Subcutaneous abdominal adipose tissue (tissue), 5 donors: ENCODE data around the gene SMAD6.

ENCODE experiments used
- H3K27ac ChIP-seq: one replicate; pipeline ENCODE4 v1.7.0; 2013; ENCODE audit warnings: low read depth, mild to moderate bottlenecking, inconsistent platforms, low read length, moderate library complexity
- H3K27me3 ChIP-seq, 5 donors: one replicate each; pipeline ENCODE4 v1.7.0; 2013; ENCODE audit warnings: low read length in 5 of 5, inconsistent platforms in 1 of 5; ENCODE audit not compliant: control insufficient read depth in 5 of 5, insufficient read depth in 4 of 5
- H3K36me3 ChIP-seq, 5 donors: one replicate each; pipeline ENCODE4 v1.7.0; 2013; ENCODE audit warnings: low read length in 5 of 5; ENCODE audit not compliant: control insufficient read depth in 5 of 5, insufficient read depth in 5 of 5
- H3K4me1 ChIP-seq, 5 donors: one replicate each; pipeline ENCODE4 v1.7.0; 2013; ENCODE audit warnings: low read length in 5 of 5, mild to moderate bottlenecking in 3 of 5, moderate library complexity in 1 of 5; ENCODE audit not compliant: control insufficient read depth in 5 of 5, insufficient read depth in 5 of 5
- H3K4me3 ChIP-seq, 5 donors: one replicate each; pipeline ENCODE4 v1.7.0; 2013; ENCODE audit warnings: low read length in 5 of 5, low read depth in 1 of 5
- H3K9ac ChIP-seq, 5 donors: one replicate each; pipeline ENCODE4 v1.7.0; 2013; ENCODE audit warnings: low read length in 5 of 5, mild to moderate bottlenecking in 4 of 5, moderate library complexity in 3 of 5
- H3K9me3 ChIP-seq, 5 donors: one replicate each; pipeline ENCODE4 v1.7.0; 2013; ENCODE audit warnings: low read length in 5 of 5; ENCODE audit not compliant: control insufficient read depth in 5 of 5
- donor health status: healthy.
- donor health status: healthy.
- donor health status: healthy.
- donor health status: healthy.
- donor health status: healthy.

The SMAD6 gene

GRCh38 chr15:66777054-66777453 is 75.0 kb downstream of the SMAD6 start:
- H3K9ac ChIP-seq: peak overlapping the region in 1 of 5 donors; percentile 11
- H3K36me3 ChIP-seq: peaks cover 0 to 8% (median 6%) of the 10 kb centered on the region in 5 donors
- peak overlapping the region; percentile 69 for H3K27ac ChIP-seq
- H3K4me3 ChIP-seq: no peak overlapping the region
- no peaks in the 10 kb centered on the region for H3K9me3 ChIP-seq
- H3K27me3 ChIP-seq: no peaks in the 10 kb centered on the region
- H3K4me1 ChIP-seq: peaks cover 9 to 61% (median 56%) of the 10 kb centered on the region in 5 donors

GRCh38 chr15:66777596-66778313 is 75.7 kb downstream of the SMAD6 start:
- Histone ChIP-seq H3K27me3 (no peaks in the 10 kb centered on the region), H3K27ac (peak overlapping the region; percentile 69), H3K4me1 (peaks cover 9 to 54% (median 49%) of the 10 kb centered on the region in 5 donors)

GRCh38 chr15:66778314-66778665 is 76.3 kb downstream of the SMAD6 start:
- H3K4me3 ChIP-seq: no peak overlapping the region
- peaks cover 0 to 14% (median 10%) of the 10 kb centered on the region in 5 donors for H3K36me3 ChIP-seq
- H3K4me1 ChIP-seq: peaks cover 9 to 49% (median 44%) of the 10 kb centered on the region in 5 donors
- H3K27me3 ChIP-seq: no peaks in the 10 kb centered on the region
- H3K9me3 ChIP-seq: no peaks in the 10 kb centered on the region
- no peak overlapping the region for H3K9ac ChIP-seq
- peak overlapping the region; percentile 65 for H3K27ac ChIP-seq

More at GRCh38 chr15:66777596-66778313, 75.7 kb downstream of the SMAD6 start:
- H3K36me3 ChIP-seq: peaks cover 0 to 9% (median 7%) of the 10 kb centered on the region in 5 donors
- H3K9ac ChIP-seq: no peak overlapping the region
- no peak overlapping the region for H3K4me3 ChIP-seq
- no peaks in the 10 kb centered on the region for H3K9me3 ChIP-seq

GRCh38 chr15:66778716-66779115 is 76.7 kb downstream of the SMAD6 start:
- no peak overlapping the region for H3K4me3 ChIP-seq
- peak overlapping the region; percentile 65 for H3K27ac ChIP-seq
- H3K9me3 ChIP-seq: no peaks in the 10 kb centered on the region
- H3K4me1 ChIP-seq: peaks cover 5 to 44% (median 40%) of the 10 kb centered on the region in 5 donors
- H3K36me3 ChIP-seq: peaks cover 0 to 17% (median 15%) of the 10 kb centered on the region in 5 donors
- H3K27me3 ChIP-seq: no peaks in the 10 kb centered on the region
- no peak overlapping the region for H3K9ac ChIP-seq

GRCh38 chr15:66779331-66780009 is 77.4 kb downstream of the SMAD6 start:
- Histone ChIP-seq H3K27ac (peak overlapping the region; percentile 65), H3K4me1 (peaks cover 4 to 37% (median 32%) of the 10 kb centered on the region in 5 donors), H3K36me3 (peaks cover 0 to 23% (median 17%) of the 10 kb centered on the region in 5 donors), H3K4me3 (no peak overlapping the region), H3K9me3 (no peaks in the 10 kb centered on the region), H3K27me3 (no peaks in the 10 kb centered on the region), H3K9ac (peak overlapping the region in 3 of 5 donors; percentile 4 to 56 (median 54))

- Histone ChIP-seq H3K27me3 (no peaks in the 10 kb centered on the region), H3K9me3 (no peaks in the 10 kb centered on the region), H3K27ac (peak overlapping the region; percentile 65), H3K36me3 (peaks cover 0 to 29% (median 17%) of the 10 kb centered on the region in 5 donors), H3K4me1 (peaks cover 0 to 30% (median 25%) of the 10 kb centered on the region in 5 donors), H3K4me3 (no peak overlapping the region), H3K9ac (peak overlapping the region in 2 of 5 donors; percentile 4 to 54)
Measured at GRCh38 chr15:66780172-66780972, 78.3 kb downstream of the SMAD6 start.

GRCh38 chr15:66780973-66781718 is 79.1 kb downstream of the SMAD6 start:
- Histone ChIP-seq H3K27me3 (no peaks in the 10 kb centered on the region), H3K27ac (peak overlapping the region; percentile 65), H3K36me3 (peaks cover 0 to 29% (median 17%) of the 10 kb centered on the region in 5 donors), H3K9ac (no peak overlapping the region), H3K4me3 (no peak overlapping the region), H3K9me3 (no peaks in the 10 kb centered on the region), H3K4me1 (peaks cover 0 to 23% (median 19%) of the 10 kb centered on the region in 5 donors)

GRCh38 chr15:66782785-66783184 is 80.7 kb downstream of the SMAD6 start:
- Histone ChIP-seq H3K9ac (no peak overlapping the region), H3K4me1 (peaks cover 0 to 20% (median 17%) of the 10 kb centered on the region in 5 donors), H3K9me3 (no peaks in the 10 kb centered on the region), H3K27me3 (no peaks in the 10 kb centered on the region), H3K36me3 (peaks cover 0 to 29% (median 17%) of the 10 kb centered on the region in 5 donors), H3K4me3 (no peak overlapping the region), H3K27ac (no peak overlapping the region)

- Histone ChIP-seq H3K9me3 (no peaks in the 10 kb centered on the region), H3K27ac (no peak overlapping the region), H3K36me3 (peaks cover 0 to 29% (median 17%) of the 10 kb centered on the region in 5 donors), H3K27me3 (no peaks in the 10 kb centered on the region), H3K4me3 (no peak overlapping the region), H3K4me1 (peaks cover 0 to 20% (median 17%) of the 10 kb centered on the region in 5 donors), H3K9ac (no peak overlapping the region)
Measured at GRCh38 chr15:66783314-66783713, 81.3 kb downstream of the SMAD6 start.
